ENCODE data around the gene OIP5. TPM values are rescaled to one million over a fixed set of nuclear protein-coding genes. Genes with fewer than 3 reads are reported as not detected.

OIP5 gene
- total RNA-seq, 1 donor from 2014 or later: 5.6 TPM

- Mint-ChIP-seq H3K36me3 (peaks cover 30% of the 10 kb centered on the region), H3K4me3 (no peak overlapping the region), H3K27ac (no peak overlapping the region), H3K27me3 (ENCODE audit: low read depth) (no peaks in the 10 kb centered on the region), H3K9me3 (no peaks in the 10 kb centered on the region), H3K4me1 (no peaks in the 10 kb centered on the region)
- no peak for TF ChIP-seq CTCF (IDR thresholded peaks at IDR 0.05; ENCODE audit: unreplicated experiment)
- no peak for DNase-seq (ENCODE audit: low spot score in 2 of 2, unreplicated experiment in 2 of 2)
Measured at GRCh38 chr15:41347236-41347635, 14.8 kb upstream of the OIP5 start.

- no peak overlapping the region for H3K27ac Mint-ChIP-seq
- TF ChIP-seq CTCF (IDR thresholded peaks at IDR 0.05; ENCODE audit: unreplicated experiment): no peak
- peaks cover 30% of the 10 kb centered on the region for H3K36me3 Mint-ChIP-seq
- no peak overlapping the region for H3K4me3 Mint-ChIP-seq
- peaks cover 10% of the 10 kb centered on the region for H3K4me1 Mint-ChIP-seq
- H3K27me3 Mint-ChIP-seq (ENCODE audit: low read depth): no peaks in the 10 kb centered on the region
- H3K9me3 Mint-ChIP-seq: no peaks in the 10 kb centered on the region
- no peak for DNase-seq (ENCODE audit: low spot score in 2 of 2, unreplicated experiment in 2 of 2)
Measured at GRCh38 chr15:41341519-41341918, 9.1 kb upstream of the OIP5 start.

- no peaks in the 10 kb centered on the region for H3K9me3 Mint-ChIP-seq
- H3K4me3 Mint-ChIP-seq: no peak overlapping the region
- peaks cover 24% of the 10 kb centered on the region for H3K36me3 Mint-ChIP-seq
- no peak for DNase-seq (ENCODE audit: low spot score in 2 of 2, unreplicated experiment in 2 of 2)
- no peak overlapping the region for H3K27ac Mint-ChIP-seq
- no peaks in the 10 kb centered on the region for H3K27me3 Mint-ChIP-seq (ENCODE audit: low read depth)
- H3K4me1 Mint-ChIP-seq: peaks cover 10% of the 10 kb centered on the region
- TF ChIP-seq CTCF (IDR thresholded peaks at IDR 0.05; ENCODE audit: unreplicated experiment): no peak
Measured at GRCh38 chr15:41340189-41340695, 7.9 kb upstream of the OIP5 start.

GRCh38 chr15:41337631-41338522, 5.5 kb upstream of the OIP5 start:
- Mint-ChIP-seq H3K27ac (peak overlapping the region; percentile 13), H3K36me3 (peaks cover 18% of the 10 kb centered on the region), H3K4me1 (peaks cover 24% of the 10 kb centered on the region), H3K4me3 (no peak overlapping the region), H3K9me3 (no peaks in the 10 kb centered on the region), H3K27me3 (ENCODE audit: low read depth) (no peaks in the 10 kb centered on the region)
- no peak for TF ChIP-seq CTCF (IDR thresholded peaks at IDR 0.05; ENCODE audit: unreplicated experiment)
- DNase-seq (ENCODE audit: low spot score in 2 of 2, unreplicated experiment in 2 of 2): no peak

GRCh38 chr15:41337047-41337446, 4.7 kb upstream of the OIP5 start:
- H3K4me1 Mint-ChIP-seq: peaks cover 26% of the 10 kb centered on the region
- peaks cover 13% of the 10 kb centered on the region for H3K36me3 Mint-ChIP-seq
- no peaks in the 10 kb centered on the region for H3K9me3 Mint-ChIP-seq
- no peak overlapping the region for H3K27ac Mint-ChIP-seq
- H3K27me3 Mint-ChIP-seq (ENCODE audit: low read depth): no peaks in the 10 kb centered on the region
- DNase-seq (ENCODE audit: low spot score in 2 of 2, unreplicated experiment in 2 of 2): no peak
- H3K4me3 Mint-ChIP-seq: no peak overlapping the region
- no peak for TF ChIP-seq CTCF (IDR thresholded peaks at IDR 0.05; ENCODE audit: unreplicated experiment)
